Naive thymus-derived CD4-positive, alpha-beta T cell (primary cell): ENCODE results near the gene PHF19. TPM values are rescaled to one million over a fixed set of nuclear protein-coding genes. Genes with fewer than 3 reads are reported as not detected.

Experiments
- ATAC-seq: fragments of 150-1000 bp; cut with Tn5 transposase; 2 replicates; pipeline ENCODE4 v1.10.0; 2021; ENCODE audit warnings: mild to moderate bottlenecking, moderate library complexity
- CTCF ChIA-PET: fragments of 350-600 bp; sonication (Branson Sonifier 250); formaldehyde crosslinking; loops from one replicate; lab custom pipeline; 2021; ENCODE audit warnings: antibody characterized with exemption; lab: Charles Lee
- POLR2A ChIA-PET: fragments of 350-600 bp; sonication (Branson Sonifier 250); formaldehyde crosslinking; loops from one replicate; lab custom pipeline; 2021; ENCODE audit warnings: antibody characterized with exemption, inconsistent platforms; lab: Charles Lee
- DNase-seq, 9 donors: peaks; one replicate each; pipeline versions ENCODE4 v3.0.0 to v3.0.0-alpha.2; 2020 to 2022; ENCODE audit warnings: mixed read lengths in 1 of 9
- H3K27ac ChIP-seq: one replicate; pipeline ENCODE4 v1.7.0; 2013; ENCODE audit warnings: mild to moderate bottlenecking, low read depth, low read length, moderate library complexity
- H3K27me3 ChIP-seq, 2 donors: one replicate each; pipeline ENCODE4 v1.7.0; 2013; ENCODE audit warnings: low read length in 2 of 2, mild to moderate bottlenecking in 2 of 2, moderate library complexity in 2 of 2; ENCODE audit not compliant: control insufficient read depth in 2 of 2, insufficient read depth in 2 of 2
- H3K36me3 ChIP-seq, 3 experiments: 1 replicate in 2 of 3; 2 replicates in 1 of 3; pipeline ENCODE4 v1.7.0; 2013; ENCODE audit warnings: low read length in 3 of 3, mild to moderate bottlenecking in 3 of 3, moderate library complexity in 1 of 3; ENCODE audit not compliant: insufficient read depth in 3 of 3, control insufficient read depth in 2 of 3
- H3K4me1 ChIP-seq, 2 donors: one replicate each; pipeline ENCODE4 v1.7.0; 2013; ENCODE audit warnings: low read length in 2 of 2, mild to moderate bottlenecking in 2 of 2, moderate library complexity in 1 of 2; ENCODE audit not compliant: control insufficient read depth in 2 of 2, insufficient read depth in 2 of 2
- H3K4me3 ChIP-seq: 2 replicates; pipeline ENCODE4 v1.7.0; 2013; ENCODE audit warnings: mild to moderate bottlenecking, low read length
- H3K9me3 ChIP-seq, 3 experiments: 1 replicate in 2 of 3; 2 replicates in 1 of 3; pipeline ENCODE4 v1.7.0; 2013; ENCODE audit warnings: low read length in 3 of 3; ENCODE audit not compliant: control insufficient read depth in 2 of 3
- H3K27ac Mint-ChIP-seq, 9 donors: one replicate each; pipeline ENCODE4 v1.8.0; 2020 to 2022; ENCODE audit warnings: mixed read lengths in 9 of 9, mild to moderate bottlenecking in 8 of 9, moderate library complexity in 5 of 9, inconsistent platforms in 2 of 9
- H3K27me3 Mint-ChIP-seq, 5 donors: one replicate each; pipeline ENCODE4 v1.8.0; 2021 to 2022; ENCODE audit warnings: mixed read lengths in 5 of 5, mild to moderate bottlenecking in 1 of 5
- H3K36me3 Mint-ChIP-seq, 5 donors: one replicate each; pipeline ENCODE4 v1.8.0; 2020 to 2022; ENCODE audit warnings: mixed read lengths in 5 of 5, mild to moderate bottlenecking in 3 of 5, inconsistent platforms in 1 of 5
- H3K4me1 Mint-ChIP-seq, 7 donors: one replicate each; pipeline ENCODE4 v1.8.0; 2020 to 2022; ENCODE audit warnings: mixed read lengths in 7 of 7, mild to moderate bottlenecking in 3 of 7, inconsistent platforms in 1 of 7
- H3K4me3 Mint-ChIP-seq, 10 donors: one replicate each; pipeline ENCODE4 v1.8.0; 2020 to 2022; ENCODE audit warnings: mild to moderate bottlenecking in 10 of 10, mixed read lengths in 10 of 10, moderate library complexity in 6 of 10, inconsistent platforms in 2 of 10
- H3K9me3 Mint-ChIP-seq, 11 donors: one replicate each; pipeline ENCODE4 v1.8.0; 2020 to 2022; ENCODE audit warnings: mixed read lengths in 11 of 11, mild to moderate bottlenecking in 4 of 11, inconsistent platforms in 1 of 11, moderate library complexity in 1 of 11
- intact Hi-C, 2 donors: fragments of 100-400 bp; cut with micrococcal nuclease; formaldehyde crosslinking; loops; one replicate each; pipeline ENCODE4 v1.15.1; 2023
- polyA plus RNA-seq, 2 donors: library from polyadenylated mRNA; unstranded; fragments of 300-500 nt; fragmentation: Illumina TruSeq; gene quantifications; one replicate each; pipeline ENCODE4 v1.2.3, GENCODE V29; 2021
- total RNA-seq, 6 experiments: library from RNA in 5 of 6; stranded (reverse) in 5 of 6; gene quantifications; 1 replicate in 5 of 6; 2 replicates in 1 of 6; pipeline ENCODE4 v1.2.3 and lab custom pipeline; 2021 to 2026

Gene PHF19
- total and polyA plus RNA-seq, 7 experiments from 2014 or later: 13.1 to 271 (median 84.0) TPM

GRCh38 chr9:120869360-120869687, 7.7 kb downstream of the PHF19 start:
- no peak for ATAC-seq
- DNase-seq: no peak
- intact Hi-C loops: loop anchor here (1.0 to 2.0 kb wide), 11 partner anchors 8 to 331 kb away; partner anchors contain the start of genes CNTRL (in 1 of the 2), MEGF9 (in 1 of the 2), PHF19 (in 1 of the 2) and RAB14 (in 1 of the 2)
- ChIA-PET CTCF (interaction anchor here (0.6 to 5.0 kb wide), 19 partner anchors 15 to 252 kb away, joined by 3 to 49 read pairs (median 3); no protein-coding TSS in a partner anchor), POLR2A (interaction anchor here (0.7 to 16.9 kb wide), 15 partner anchors 10 to 212 kb away, joined by 3 to 703 read pairs (median 15); partner anchors contain the start of genes FBXW2, PHF19, PSMD5 and TRAF1)
- H3K27me3 ChIP-seq: no peaks in the 10 kb centered on the region
- peak overlapping the region; percentile 77 for H3K27ac ChIP-seq
- H3K4me1 Mint-ChIP-seq: peaks cover 15 to 54% (median 29%) of the 10 kb centered on the region in 7 donors
- peaks cover 0 to 3% (median 0%) of the 10 kb centered on the region in 11 donors for H3K9me3 Mint-ChIP-seq
- H3K4me1 ChIP-seq: peaks cover 7 to 10% of the 10 kb centered on the region in 2 donors
- no peaks in the 10 kb centered on the region for H3K27me3 Mint-ChIP-seq
- H3K36me3 Mint-ChIP-seq: peaks cover under 1 to 46% (median 15%) of the 10 kb centered on the region in 5 donors
- peak overlapping the region; percentile 78 for H3K4me3 ChIP-seq
- H3K9me3 ChIP-seq: no peaks in the 10 kb centered on the region
- H3K36me3 ChIP-seq: peaks cover 0 to 50% (median 0%) of the 10 kb centered on the region in 3 experiments
- peak overlapping the region; percentile 49 to 95 (median 91) for H3K4me3 Mint-ChIP-seq
- peak overlapping the region; percentile 79 to 97 (median 94) for H3K27ac Mint-ChIP-seq

GRCh38 chr9:120868676-120869359, 8.2 kb downstream of the PHF19 start:
- DNase-seq: peak; percentile 92 to 97 (median 95)
- peak; percentile 91 for ATAC-seq
- peak overlapping the region; percentile 78 for H3K4me3 ChIP-seq
- intact Hi-C loops: loop anchor here (1.0 to 2.0 kb wide), 17 partner anchors 7 to 333 kb away; partner anchors contain the start of genes FBXW2 (in 2 of the 2), MEGF9 (in 2 of the 2), CDK5RAP2 (in 1 of the 2) and CNTRL (in 1 of the 2)
- Mint-ChIP-seq H3K36me3 (peaks cover 4 to 46% (median 18%) of the 10 kb centered on the region in 5 donors), H3K27ac (peak overlapping the region; percentile 79 to 97 (median 94)), H3K4me3 (peak overlapping the region; percentile 49 to 95 (median 91)), H3K27me3 (no peaks in the 10 kb centered on the region), H3K9me3 (peaks cover 0 to 3% (median 0%) of the 10 kb centered on the region in 11 donors), H3K4me1 (peaks cover 13 to 49% (median 24%) of the 10 kb centered on the region in 7 donors)
- H3K36me3 ChIP-seq: peaks cover 0 to 49% (median 0%) of the 10 kb centered on the region in 3 experiments
- peak overlapping the region; percentile 77 for H3K27ac ChIP-seq
- peaks cover 7 to 10% of the 10 kb centered on the region in 2 donors for H3K4me1 ChIP-seq
- no peaks in the 10 kb centered on the region for H3K9me3 ChIP-seq
- POLR2A ChIA-PET: interaction anchor here (0.7 to 16.9 kb wide), 15 partner anchors 10 to 213 kb away, joined by 3 to 703 read pairs (median 15); partner anchors contain the start of genes FBXW2, PHF19, PSMD5 and TRAF1
- CTCF ChIA-PET: interaction anchor here (0.6 to 5.0 kb wide), 21 partner anchors 15 to 253 kb away, joined by 3 to 49 read pairs (median 3); no protein-coding TSS in a partner anchor
- H3K27me3 ChIP-seq: no peaks in the 10 kb centered on the region

- Mint-ChIP-seq H3K9me3 (peaks cover 0 to 2% (median 0%) of the 10 kb centered on the region in 11 donors), H3K36me3 (peaks cover 4 to 43% (median 13%) of the 10 kb centered on the region in 5 donors), H3K4me1 (peaks cover 8 to 44% (median 19%) of the 10 kb centered on the region in 7 donors), H3K4me3 (peak overlapping the region; percentile 39 to 76 (median 64)), H3K27me3 (no peaks in the 10 kb centered on the region), H3K27ac (peak overlapping the region; percentile 79 to 96 (median 90))
- DNase-seq (no peak), ATAC-seq (peak; percentile 46)
- intact Hi-C loops: loop anchor here (1.0 to 2.0 kb wide), 13 partner anchors 8 to 334 kb away; partner anchors contain the start of genes FBXW2 (in 2 of the 2), CDK5RAP2 (in 1 of the 2), CNTRL (in 1 of the 2) and MEGF9 (in 1 of the 2)
- ChIA-PET CTCF (interaction anchor here (0.8 to 5.0 kb wide), 8 partner anchors 22 to 113 kb away, joined by 3 to 49 read pairs (median 4); no protein-coding TSS in a partner anchor), POLR2A (interaction anchor here (0.7 to 16.9 kb wide), 15 partner anchors 9 to 213 kb away, joined by 3 to 703 read pairs (median 12); partner anchors contain the start of genes FBXW2, PHF19, PSMD5 and TRAF1)
- Histone ChIP-seq H3K27ac (peak overlapping the region; percentile 72), H3K9me3 (no peaks in the 10 kb centered on the region), H3K27me3 (no peaks in the 10 kb centered on the region), H3K36me3 (peaks cover 0 to 49% (median 4%) of the 10 kb centered on the region in 3 experiments), H3K4me1 (peaks cover 7 to 10% of the 10 kb centered on the region in 2 donors), H3K4me3 (peak overlapping the region; percentile 31)
Observed at GRCh38 chr9:120868339-120868675, 8.7 kb downstream of the PHF19 start.

GRCh38 chr9:120867676-120868338, 9.2 kb downstream of the PHF19 start:
- H3K4me1 ChIP-seq: peaks cover 7 to 10% of the 10 kb centered on the region in 2 donors
- no peaks in the 10 kb centered on the region for H3K9me3 ChIP-seq
- intact Hi-C loops: loop anchor here (1.0 to 2.0 kb wide), 13 partner anchors 8 to 334 kb away; partner anchors contain the start of genes FBXW2 (in 2 of the 2), CDK5RAP2 (in 1 of the 2), CNTRL (in 1 of the 2) and MEGF9 (in 1 of the 2)
- Mint-ChIP-seq H3K36me3 (peaks cover 4 to 41% (median 15%) of the 10 kb centered on the region in 5 donors), H3K4me1 (peaks cover 5 to 39% (median 16%) of the 10 kb centered on the region in 7 donors), H3K4me3 (peak overlapping the region; percentile 39 to 76 (median 64)), H3K27ac (peak overlapping the region; percentile 79 to 96 (median 90)), H3K9me3 (peaks cover 0 to 2% (median 0%) of the 10 kb centered on the region in 11 donors), H3K27me3 (no peaks in the 10 kb centered on the region)
- H3K4me3 ChIP-seq: peak overlapping the region; percentile 31
- peaks cover 0 to 49% (median 7%) of the 10 kb centered on the region in 3 experiments for H3K36me3 ChIP-seq
- DNase-seq (no peak), ATAC-seq (no peak)
- ChIA-PET CTCF (interaction anchor here (0.6 to 5.0 kb wide), 10 partner anchors 15 to 114 kb away, joined by 3 to 49 read pairs (median 4); no protein-coding TSS in a partner anchor), POLR2A (interaction anchor here (0.8 to 16.9 kb wide), 15 partner anchors 9 to 214 kb away, joined by 3 to 703 read pairs (median 12); partner anchors contain the start of genes FBXW2, PHF19, PSMD5 and TRAF1)
- H3K27me3 ChIP-seq: no peaks in the 10 kb centered on the region
- peak overlapping the region; percentile 72 for H3K27ac ChIP-seq

- Histone ChIP-seq H3K9me3 (no peaks in the 10 kb centered on the region), H3K27ac (no peak overlapping the region), H3K36me3 (peaks cover 0 to 53% (median 7%) of the 10 kb centered on the region in 3 experiments), H3K27me3 (no peaks in the 10 kb centered on the region), H3K4me3 (no peak overlapping the region), H3K4me1 (peaks cover 7 to 10% of the 10 kb centered on the region in 2 donors)
- ATAC-seq: no peak
- DNase-seq: no peak
- Mint-ChIP-seq H3K4me3 (no peak overlapping the region), H3K4me1 (peaks cover 5 to 30% (median 16%) of the 10 kb centered on the region in 7 donors), H3K27me3 (no peaks in the 10 kb centered on the region), H3K36me3 (peaks cover 4 to 36% (median 16%) of the 10 kb centered on the region in 5 donors), H3K9me3 (peaks cover 0 to 2% (median 0%) of the 10 kb centered on the region in 11 donors), H3K27ac (peak overlapping the region in 3 of 9 donors; percentile 4 to 37 (median 16))
- intact Hi-C loops: no loop called here
- ChIA-PET POLR2A (interaction anchor here (0.5 to 16.9 kb wide), 9 partner anchors 10 to 257 kb away, joined by 3 to 703 read pairs (median 12); partner anchors contain the start of genes FBXW2 and PSMD5), CTCF (interaction anchor here (5.0 kb wide), 1 partner anchor 71 kb away, joined by 49 read pairs; no protein-coding TSS in a partner anchor)
Observed at GRCh38 chr9:120866651-120867050, 10.3 kb downstream of the PHF19 start.
